Lung (tissue), 16 donors: ENCODE results near the gene GBX2. TPM values are rescaled to one million over a fixed set of nuclear protein-coding genes. Genes with fewer than 3 reads are reported as not detected.

Experiments used
- ATAC-seq: fragments of 200-7000 bp; cut with Tn5 transposase; one replicate; pipeline ENCODE4 v1.9.1; 2020; ENCODE audit warnings: moderate number of reproducible peaks; ENCODE audit not compliant: insufficient read depth, low FRiP score
- DNase-seq, 3 donors: peaks; one replicate each; pipeline ENCODE4 v3.0.0-alpha.2; 2013 to 2017
- H3K27ac ChIP-seq, 2 donors: one replicate each; pipeline ENCODE4 v1.5.1; 2013; ENCODE audit warnings: mild to moderate bottlenecking in 2 of 2, moderate library complexity in 2 of 2, control low read depth in 1 of 2, inconsistent platforms in 1 of 2, low read depth in 1 of 2, low read length in 1 of 2
- H3K27me3 ChIP-seq, 3 donors: one replicate each; pipeline ENCODE4 v1.5.1; 2013; ENCODE audit warnings: low read length in 2 of 3; ENCODE audit not compliant: control insufficient read depth in 3 of 3, insufficient read depth in 3 of 3
- H3K36me3 ChIP-seq, 4 donors: one replicate each; pipeline ENCODE4 v1.5.1; 2013; ENCODE audit warnings: low read length in 4 of 4, mild to moderate bottlenecking in 1 of 4, moderate library complexity in 1 of 4; ENCODE audit not compliant: control insufficient read depth in 4 of 4, insufficient read depth in 4 of 4
- H3K4me1 ChIP-seq, 5 donors: one replicate each; pipeline ENCODE4 v1.5.1; 2013; ENCODE audit warnings: low read length in 5 of 5, mild to moderate bottlenecking in 2 of 5, moderate library complexity in 1 of 5; ENCODE audit not compliant: control insufficient read depth in 5 of 5, insufficient read depth in 5 of 5
- H3K4me3 ChIP-seq: one replicate; pipeline ENCODE4 v1.5.1; 2013; ENCODE audit warnings: mild to moderate bottlenecking, control low read depth, moderate library complexity
- H3K9ac ChIP-seq, 2 donors: one replicate each; pipeline ENCODE4 v1.5.1; 2013; ENCODE audit warnings: low read length in 2 of 2, control low read depth in 1 of 2; ENCODE audit not compliant: insufficient read depth in 1 of 2
- H3K9me3 ChIP-seq, 4 donors: one replicate each; pipeline ENCODE4 v1.5.1; 2013; ENCODE audit warnings: low read length in 3 of 4, mild to moderate bottlenecking in 1 of 4, moderate library complexity in 1 of 4; ENCODE audit not compliant: control insufficient read depth in 4 of 4, insufficient read depth in 3 of 4
- CTCF ChIP-seq: IDR thresholded peaks from 2 replicates; pipeline ENCODE4 v1.5.1; 2012; ENCODE audit warnings: mild to moderate bottlenecking; ENCODE audit errors: control extremely low read depth, extremely low read depth
- WGBS, 2 donors: extraction: QIAGEN DNeasy Blood & Tissue Kit; methylation state at CpG; one replicate each; pipeline ENCODE4 v1.1.7; 2013; 5-methylcytosine and 5-hydroxymethylcytosine counted together
- long read RNA-seq, 5 donors: transcript quantifications; one replicate each; lab custom pipeline, GENCODE V29; 2026
- polyA plus RNA-seq, 2 donors: library from polyadenylated mRNA; stranded (reverse); fragments of 200-250 nt; gene quantifications; one replicate each; pipeline ENCODE4 v1.2.1, GENCODE V29; 2013
- total RNA-seq, 2 donors: library from RNA; depleted of rRNA in 1 of 2; stranded (reverse); fragments of >200 nt in 1 of 2; gene quantifications; one replicate each; pipeline ENCODE4 v1.2.1, GENCODE V29; 2014 to 2021
- donor health status: control.
- donor health status: control.
- donor health status: Bipolar disorder and iron deficiency.
- donor health status: healthy.
- donor health status: DM: yes; HTN: yes; CAD: no.

GBX2 gene
- total RNA-seq (not detected), polyA plus RNA-seq (under 1 TPM in 1 of 2 donors, not detected in 1; 0.17 TPM)
- long read RNA-seq, donor 1: 0 reads
- long read RNA-seq, donor 2: 0 reads
- long read RNA-seq, donor 3: 0 reads
- long read RNA-seq, donor 4, partial matches to known transcripts: 0 of 1 reads
- long read RNA-seq, donor 4, other reads (novel, unspliced or antisense): 0 of 1 reads
- long read RNA-seq, donor 5: 0 reads

DNA sequence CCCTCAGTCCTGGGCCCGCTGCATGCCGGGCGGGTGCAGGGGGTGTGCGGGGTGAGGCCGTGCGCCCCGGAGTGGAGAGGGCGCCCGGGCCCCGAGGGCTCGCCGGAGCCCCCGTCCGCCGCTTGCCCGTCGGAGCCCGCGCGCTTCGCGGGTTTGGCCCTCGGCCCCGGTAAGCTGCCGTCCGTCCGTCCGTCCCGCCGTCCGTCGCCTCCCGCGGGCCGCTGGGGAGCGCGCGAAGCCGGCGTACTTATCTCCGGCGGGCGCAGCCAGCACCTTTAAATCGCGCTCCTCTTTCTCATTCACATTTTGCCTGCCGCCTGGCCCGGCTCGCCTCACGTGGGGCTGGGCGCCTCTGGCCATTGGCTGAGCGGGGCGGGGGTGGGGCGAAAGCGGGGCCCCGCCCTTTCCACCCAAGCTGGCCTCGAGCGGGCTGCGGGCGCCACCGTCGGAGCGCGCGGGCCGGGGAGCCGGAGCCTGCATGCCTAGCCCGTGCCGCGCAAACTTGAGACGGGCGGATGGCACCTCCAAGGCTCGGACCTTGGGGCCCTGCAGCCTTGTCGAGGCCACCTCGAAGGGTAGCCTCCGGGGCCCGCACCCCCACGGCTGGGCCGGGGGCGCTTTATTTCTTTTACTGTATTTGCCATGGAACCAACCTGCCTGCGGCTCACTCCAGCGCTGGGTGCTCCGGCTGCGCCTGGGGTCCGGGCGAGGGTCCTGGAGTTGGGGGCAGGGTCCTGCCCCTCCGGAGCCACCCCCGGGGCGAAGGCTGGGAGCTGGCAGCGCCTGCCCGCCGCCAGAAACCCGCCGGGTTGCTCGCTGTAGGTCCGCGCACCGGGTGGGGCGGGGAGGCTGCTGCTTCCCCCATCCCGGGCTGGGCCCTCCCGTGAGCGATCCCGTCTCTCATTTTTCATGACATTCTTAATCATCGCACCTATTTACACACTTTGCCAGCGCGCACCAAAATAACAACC lies at the start of gene GBX2:
TSS of gene GBX2 (minus strand) at position 277 of the 971 bp plus-strand sequence. CDS start 415 bp downstream, outside the sequence.
- ATAC-seq: no peak
- H3K27me3 ChIP-seq: peaks cover 39 to 75% (median 71%) of the 10 kb centered on the region in 3 donors
- DNase-seq: peak; percentile 64 to 70 (median 69)
- no peak within 1 kb of the TSS for H3K9ac ChIP-seq
- no peak within 1 kb of the TSS for H3K27ac ChIP-seq
- TF ChIP-seq CTCF: no peak
- WGBS, 2 donors: 3 to 5% methylated on average over 85 to 105 of the region's 105 CpGs
- peaks cover 0 to 26% (median 22%) of the 10 kb centered on the region in 5 donors for H3K4me1 ChIP-seq
- no peaks in the 10 kb centered on the region for H3K36me3 ChIP-seq
- no peaks in the 10 kb centered on the region for H3K9me3 ChIP-seq
- H3K4me3 ChIP-seq: peak within 1 kb of the TSS; percentile 1

DNA sequence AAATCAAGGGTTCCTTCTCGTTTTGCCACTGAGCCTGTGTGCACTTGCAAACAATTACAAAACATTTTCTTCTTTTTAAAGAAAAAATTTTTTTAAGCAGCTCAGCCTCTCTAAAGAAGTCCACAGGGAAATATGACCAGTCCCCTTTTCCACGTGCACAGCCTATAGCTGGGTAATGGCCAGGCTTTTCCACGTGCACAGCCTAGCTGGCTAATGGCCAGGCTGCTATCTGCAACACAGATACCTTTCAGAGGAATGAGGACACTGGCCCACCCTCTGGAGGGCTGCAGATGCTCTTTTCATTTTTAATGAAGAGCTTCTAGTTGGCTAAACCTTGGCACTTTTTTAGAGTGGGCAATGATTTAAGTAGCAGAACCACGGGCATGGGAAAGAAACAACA lies 49.7 kb upstream of the GBX2 start:
- ATAC-seq: no peak
- no peak overlapping the region for H3K27ac ChIP-seq
- no peaks in the 10 kb centered on the region for H3K36me3 ChIP-seq
- H3K4me3 ChIP-seq: no peak overlapping the region
- H3K9ac ChIP-seq: no peak overlapping the region
- peaks cover 7 to 28% (median 12%) of the 10 kb centered on the region in 3 donors for H3K27me3 ChIP-seq
- 41 to 62% methylated on average over 4 of the region's 4 CpGs for WGBS, 2 donors
- no peak for TF ChIP-seq CTCF
- no peaks in the 10 kb centered on the region for H3K9me3 ChIP-seq
- H3K4me1 ChIP-seq: no peaks in the 10 kb centered on the region
- no peak for DNase-seq

DNA sequence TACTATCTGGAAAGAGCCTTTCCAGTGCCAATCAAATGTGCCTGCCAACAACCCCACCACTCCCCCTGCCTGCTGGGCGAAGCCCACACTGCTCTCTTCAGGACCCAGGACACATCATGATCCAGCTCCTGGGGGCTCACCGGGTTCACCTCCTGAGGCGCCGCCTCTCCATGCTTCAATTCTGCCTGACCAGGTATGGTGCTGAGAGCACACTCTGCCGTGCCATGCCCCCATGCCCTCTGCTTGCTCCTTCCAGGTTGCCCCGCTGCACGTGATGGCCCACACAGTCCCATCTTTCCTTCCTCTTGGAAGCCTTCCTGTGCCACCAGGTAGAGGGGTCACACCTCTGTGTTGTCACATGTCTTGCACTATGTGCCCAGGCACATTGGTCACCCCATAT lies 48.5 kb upstream of the GBX2 start:
- ATAC-seq (no peak), DNase-seq (no peak)
- H3K27me3 ChIP-seq: peaks cover 7 to 28% (median 15%) of the 10 kb centered on the region in 3 donors
- H3K4me3 ChIP-seq: no peak overlapping the region
- 86 to 93% methylated on average over 7 of the region's 7 CpGs for WGBS, 2 donors
- TF ChIP-seq CTCF: no peak
- H3K36me3 ChIP-seq: no peaks in the 10 kb centered on the region
- no peak overlapping the region for H3K27ac ChIP-seq
- no peaks in the 10 kb centered on the region for H3K9me3 ChIP-seq
- H3K4me1 ChIP-seq: no peaks in the 10 kb centered on the region
- no peak overlapping the region for H3K9ac ChIP-seq
